GM23248 (cell line): ENCODE results near the gene CD58.

Experiments
- EZH2 ChIP-seq: fragments of 200-600 bp; sonication (generic); IDR thresholded peaks from 2 replicates; pipeline ENCODE4 v1.6.1; 2018; ENCODE audit warnings: antibody characterized with exemption, mild to moderate bottlenecking; ENCODE audit not compliant: insufficient read depth, poor library complexity, severe bottlenecking
- EZH2phosphoT487 ChIP-seq: fragments of 200-600 bp; sonication (generic); IDR thresholded peaks from 2 replicates; pipeline ENCODE4 v1.6.1; 2018; ENCODE audit warnings: antibody characterized with exemption, moderate library complexity, mild to moderate bottlenecking, low read depth; ENCODE audit not compliant: insufficient read depth

DNA sequence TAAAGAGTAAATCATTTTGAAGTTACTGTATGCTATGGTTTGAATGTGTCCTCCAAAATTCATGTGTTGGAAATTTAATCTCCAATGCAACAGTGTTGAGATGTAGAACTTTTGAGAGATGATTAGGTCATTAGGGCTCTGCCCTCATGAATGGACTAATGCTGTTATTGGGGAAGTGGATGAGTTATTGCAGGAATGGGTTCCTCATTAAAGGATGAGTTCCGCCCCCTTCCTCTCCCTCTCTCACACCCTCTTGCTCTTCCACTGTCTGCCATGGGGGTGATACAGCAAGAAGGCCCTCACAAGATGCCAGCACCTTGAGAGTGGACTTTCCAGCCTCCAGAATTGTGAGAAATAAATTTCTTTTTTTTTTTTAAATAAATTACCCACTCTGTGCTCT, 100.2 kb downstream of the CD58 start:
- no peak for TF ChIP-seq EZH2
- no peak for TF ChIP-seq EZH2phosphoT487
